NCI-H187 (cell line): Measurements from ENCODE around the gene BTBD8.
"Not testable (repeated sequence)": the region's sequence is repeated elsewhere in the genome, so short reads cannot be mapped to it uniquely, and the experiment has no call there.

Source experiments
- DNase-seq, 2 experiments: peaks; one replicate each; lab custom pipeline; 2025; lab: John Stamatoyannopoulos, UW

BTBD8 gene

GRCh38 chr1:92080128-92080985 lies at the start of gene BTBD8:
BTBD8 (plus strand) TSS chr1:92080345; CDS start chr1:92080572, 227 bp downstream.
- peak; percentile 50 to 74 for DNase-seq

DNA sequence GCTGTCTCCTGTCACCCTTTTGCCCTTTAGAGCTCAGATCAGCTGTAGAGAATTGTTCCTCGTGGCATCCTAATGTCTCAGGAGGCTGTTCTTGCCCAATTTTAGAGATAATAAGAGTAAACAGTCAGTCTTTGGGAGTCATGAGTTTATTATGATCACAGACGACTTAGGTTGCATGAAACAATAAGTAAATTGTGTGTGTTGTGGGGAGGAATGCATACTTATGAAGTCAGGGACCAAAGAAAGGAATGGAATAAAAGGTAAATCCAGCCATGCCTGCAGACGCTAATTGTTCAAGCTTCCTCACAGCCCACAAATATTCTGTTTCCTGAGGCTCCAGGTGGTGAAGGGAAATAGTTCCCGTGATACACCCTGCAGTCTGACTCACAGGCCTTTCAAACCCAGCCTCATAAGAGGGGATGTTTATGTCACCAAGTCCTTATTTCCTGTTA lies 49.5 kb upstream of the BTBD8 start:
- no peak for DNase-seq

DNA sequence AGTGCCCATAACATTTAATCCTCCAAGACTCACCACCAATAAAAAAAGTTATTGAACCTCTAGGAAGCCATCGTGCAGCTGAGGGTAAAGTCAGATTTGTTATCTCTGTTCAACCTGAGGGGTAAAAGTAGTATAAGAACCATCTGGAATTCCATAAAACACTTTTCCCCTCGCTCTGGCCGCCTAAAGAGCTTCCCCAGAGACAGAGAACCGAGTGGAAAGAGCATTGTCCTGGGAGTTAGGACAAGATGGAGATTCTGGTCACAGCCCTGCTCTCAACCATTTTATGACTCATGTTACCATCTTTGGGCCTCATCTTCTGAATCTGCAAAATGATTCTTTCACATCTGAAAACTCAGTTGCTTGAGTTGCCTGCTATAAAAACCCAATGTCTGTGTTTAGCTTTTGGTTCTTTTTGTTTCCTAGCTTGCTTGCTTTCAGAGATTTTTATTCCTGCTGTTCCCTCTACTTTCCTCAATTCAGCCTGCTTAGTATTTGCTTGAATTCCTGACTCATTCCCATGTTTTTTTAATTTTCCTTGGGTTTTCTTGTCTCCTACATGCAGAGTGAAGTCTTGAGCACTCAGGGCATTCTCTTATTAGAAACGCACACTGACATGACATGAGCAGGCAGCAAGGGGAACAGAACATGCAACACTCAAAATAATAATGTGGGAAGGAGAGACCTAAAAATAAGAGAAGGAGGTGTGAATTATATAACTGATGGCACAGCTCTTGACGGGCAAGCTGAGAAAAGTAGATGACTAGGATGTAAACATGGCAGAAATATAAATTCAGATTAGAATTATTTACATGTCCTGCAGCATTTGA lies 48.6 kb upstream of the BTBD8 start:
- DNase-seq, result no peak

DNA sequence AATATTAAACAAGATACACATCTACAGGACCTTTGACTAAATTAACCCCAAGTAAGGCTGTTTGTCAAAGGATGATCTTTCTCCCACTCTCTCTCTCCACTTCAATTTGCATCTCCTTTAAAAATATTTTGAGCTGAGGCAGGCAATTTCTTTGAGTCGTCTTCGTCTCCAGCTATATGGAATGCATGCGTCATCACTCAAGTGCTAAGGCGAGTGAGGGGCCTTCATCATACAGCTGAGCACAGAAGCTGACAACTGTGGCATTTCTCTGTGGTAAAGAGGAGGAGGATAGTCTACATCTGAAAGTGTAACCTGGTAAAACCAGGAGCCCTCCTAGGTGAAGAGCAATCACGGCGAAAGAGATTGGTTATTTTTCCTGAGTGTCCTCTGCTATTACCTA lies 42.7 kb upstream of the BTBD8 start:
- DNase-seq, result no peak

DNA sequence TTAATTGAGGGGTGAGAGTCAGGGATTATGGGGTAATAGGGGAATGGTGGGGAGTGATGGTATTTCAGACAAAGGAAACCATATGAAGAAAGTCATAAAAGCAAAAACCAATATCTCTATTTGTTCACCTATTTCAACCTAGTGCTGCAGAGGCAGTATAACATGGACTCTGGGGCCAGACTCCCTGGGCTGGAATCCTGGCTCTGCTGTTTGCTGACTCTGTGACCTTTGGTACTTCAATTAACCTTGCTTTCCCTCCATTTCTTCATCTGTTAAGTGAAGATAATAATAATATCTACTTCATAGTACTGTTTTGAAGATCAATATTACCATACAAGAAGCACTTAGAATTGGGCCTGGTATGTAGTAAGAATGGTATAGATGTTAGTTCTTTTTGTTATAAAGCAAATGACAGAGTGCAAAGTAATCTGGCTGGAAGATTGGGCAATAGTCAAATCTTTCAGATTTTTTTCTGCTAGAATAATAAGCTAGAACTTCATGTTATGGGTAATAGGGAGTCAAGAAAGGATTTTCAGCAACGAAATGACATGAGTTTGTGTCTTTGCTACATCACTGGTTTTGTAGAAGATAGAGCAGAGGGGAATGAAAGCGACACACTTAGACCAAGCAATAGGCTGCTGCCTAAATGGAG lies 41.3 kb upstream of the BTBD8 start:
- DNase-seq, result no peak

DNA sequence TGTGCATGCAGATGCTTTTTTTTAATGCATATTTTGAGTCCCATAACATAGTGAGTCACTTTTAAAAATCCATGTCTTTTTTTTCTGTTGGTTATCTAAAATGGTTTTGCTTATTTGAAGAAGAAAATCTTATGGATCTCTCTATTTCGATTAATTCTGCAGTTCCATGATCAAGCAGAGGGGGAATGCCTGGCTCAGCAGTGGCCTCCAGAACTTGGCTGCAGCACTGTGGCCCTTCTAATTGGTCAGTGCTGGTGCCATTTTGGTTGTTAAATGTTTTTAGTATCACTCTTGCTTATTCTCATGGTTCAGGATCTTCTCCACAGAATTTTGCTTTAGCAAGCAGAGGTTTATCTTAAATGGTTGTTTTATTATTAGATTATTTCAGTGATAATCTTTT lies 39.2 kb upstream of the BTBD8 start:
- no peak for DNase-seq

GRCh38 chr1:92043621-92044020 lies 36.5 kb upstream of the BTBD8 start:
- no peak for DNase-seq

GRCh38 chr1:92045766-92046495 lies 34.2 kb upstream of the BTBD8 start:
- no peak for DNase-seq

DNA sequence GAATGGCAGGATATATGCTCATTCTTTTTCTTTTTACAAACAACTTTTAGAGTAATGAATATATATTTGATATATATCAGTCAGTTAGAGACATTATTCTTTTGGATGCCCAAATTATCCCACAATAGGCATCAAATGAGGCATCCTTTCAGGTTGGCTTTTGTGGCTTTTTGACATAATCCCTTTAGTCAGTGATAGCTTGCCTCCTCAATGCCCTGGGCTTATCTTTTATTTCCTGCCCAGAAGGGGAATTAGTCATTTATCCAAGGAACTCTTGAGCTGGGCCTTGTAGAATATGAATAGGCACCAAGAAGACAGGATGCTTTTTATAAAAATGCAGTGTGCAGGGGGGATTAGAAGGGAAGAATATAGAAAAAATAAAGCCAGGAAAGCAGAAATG lies 28.2 kb upstream of the BTBD8 start:
- no peak for DNase-seq

- no peak for DNase-seq
Measured at GRCh38 chr1:92065042-92065441, 15.1 kb upstream of the BTBD8 start.

GRCh38 chr1:92066321-92066720 lies 13.8 kb upstream of the BTBD8 start:
- DNase-seq, result no peak

DNA sequence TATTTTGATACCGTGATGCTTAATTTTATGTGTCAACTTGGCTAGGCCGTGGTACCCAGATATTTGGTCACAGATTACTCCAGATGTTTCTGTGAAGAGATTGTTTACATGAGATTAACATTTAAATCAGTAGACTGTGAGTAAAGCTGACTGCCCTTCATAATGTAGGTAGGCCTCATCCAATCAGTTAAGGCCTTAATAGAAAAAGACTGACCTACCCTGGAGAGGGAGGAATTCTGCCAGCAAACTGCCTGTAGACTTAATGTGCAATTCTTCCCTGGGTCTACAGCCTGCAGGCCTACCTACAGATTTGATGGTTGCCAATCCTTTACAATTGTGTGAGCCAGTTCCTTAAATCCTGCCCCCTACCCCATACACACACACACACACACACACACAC lies 9.3 kb upstream of the BTBD8 start:
- no peak for DNase-seq

- not testable (repeated sequence) for DNase-seq
Measured at GRCh38 chr1:92074446-92074845, 5.7 kb upstream of the BTBD8 start.

DNA sequence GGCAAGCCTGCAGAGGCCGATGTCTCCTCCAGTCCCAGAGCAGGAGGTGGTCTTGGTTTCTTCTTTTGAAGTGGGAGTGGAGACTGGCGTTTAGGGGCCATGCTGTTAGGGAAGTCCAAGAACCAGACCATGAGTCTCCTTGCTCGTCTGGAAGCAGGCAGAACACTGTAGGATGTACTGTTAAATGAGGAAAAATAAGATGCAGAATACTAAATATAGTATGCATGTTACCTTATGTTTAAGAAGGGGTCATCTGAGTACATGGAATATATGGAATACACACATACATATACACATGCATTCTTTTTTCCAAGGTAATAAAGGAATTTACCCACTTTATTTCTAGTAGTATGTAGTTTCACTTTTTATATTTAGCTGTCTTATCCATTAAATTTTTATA lies 4.8 kb upstream of the BTBD8 start, which contains the start of gene SETSIP:
TSS of gene SETSIP (minus strand) at position 101 of the 400 bp plus-strand sequence. CDS start at position 101, 0 bp downstream.
- DNase-seq, result no peak

GRCh38 chr1:92076363-92076762 lies 3.8 kb upstream of the BTBD8 start:
- no peak for DNase-seq

DNA sequence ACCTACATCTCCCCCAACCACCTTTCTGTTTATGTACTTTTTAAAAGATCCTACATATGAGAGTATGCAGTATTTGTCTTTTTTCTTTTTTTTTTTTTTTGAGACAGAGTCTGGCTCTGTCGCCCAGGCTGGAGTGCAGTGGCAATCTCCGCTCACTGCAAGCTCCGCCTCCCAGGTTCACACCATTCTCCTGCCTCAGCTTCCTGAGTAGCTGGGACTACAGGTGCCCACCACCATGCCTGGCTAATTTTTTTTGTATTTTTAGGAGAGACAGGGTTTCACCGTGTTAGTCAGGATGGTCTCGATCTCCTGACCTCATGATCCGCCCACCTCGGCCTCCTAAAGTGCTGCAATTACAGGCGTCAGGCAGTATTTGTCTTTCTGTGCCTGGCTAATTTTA lies 2.1 kb upstream of the BTBD8 start:
- not testable (repeated sequence) for DNase-seq

DNA sequence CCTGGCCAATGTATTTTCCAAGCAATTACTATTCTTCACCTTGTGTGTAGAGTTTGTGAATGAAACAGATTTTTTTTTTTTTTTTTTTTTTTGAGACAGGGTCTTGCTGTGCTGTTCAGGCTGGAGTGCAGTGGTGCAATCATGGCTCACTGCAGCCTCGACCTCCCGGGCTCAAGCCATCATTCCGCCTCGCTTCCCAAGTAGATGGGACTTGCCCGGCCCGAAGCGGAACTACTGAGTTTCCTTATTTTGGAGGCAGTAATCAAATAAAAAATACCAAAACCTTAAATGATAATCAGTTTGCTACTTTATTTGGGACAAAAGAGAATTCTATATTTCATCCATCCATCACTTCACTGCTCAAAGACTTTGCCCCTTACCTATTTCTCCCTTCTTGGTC lies 704 bp upstream of the BTBD8 start:
- DNase-seq, result no peak

GRCh38 chr1:92081031-92081430 lies 886 bp downstream of the BTBD8 start:
- no peak for DNase-seq

DNA sequence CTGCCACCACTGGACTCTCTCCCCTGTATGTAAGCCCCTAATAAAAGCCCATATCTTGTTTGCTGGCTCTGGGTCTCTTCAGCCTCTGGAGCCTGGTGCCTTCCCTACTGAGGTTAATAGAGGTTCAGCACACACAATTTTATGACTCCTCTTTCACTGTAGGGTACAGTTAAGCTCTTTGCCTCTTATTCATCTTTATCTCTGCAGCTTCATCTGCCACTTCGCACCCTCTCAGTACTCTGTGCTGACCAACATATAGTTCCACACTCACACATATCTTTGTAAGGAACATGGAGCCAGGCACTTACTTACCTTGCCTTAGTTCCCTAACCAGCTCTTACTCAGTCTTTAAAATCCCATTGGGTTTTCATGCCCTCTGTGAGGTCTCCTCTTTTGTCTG lies 4.5 kb downstream of the BTBD8 start:
- DNase-seq, result no peak

DNA sequence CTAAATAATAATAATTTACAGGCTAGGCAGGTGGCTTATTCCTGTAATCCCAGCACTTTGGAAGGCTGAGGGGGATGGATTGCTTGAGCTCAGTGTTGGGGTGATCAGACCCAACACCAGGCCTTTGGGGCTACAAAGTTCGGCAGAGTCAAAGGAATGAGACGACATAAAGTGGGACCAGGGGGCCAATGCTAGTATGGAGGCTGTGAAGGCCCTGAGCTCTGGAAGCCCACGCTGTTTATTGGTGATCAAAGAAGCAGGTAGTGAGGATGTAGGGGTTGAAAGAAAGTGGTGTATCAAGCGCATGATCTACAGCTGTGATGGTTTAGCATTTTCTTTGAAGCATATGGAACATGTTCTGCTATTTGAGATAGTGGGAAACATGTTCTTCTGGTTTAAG lies 5.6 kb downstream of the BTBD8 start:
- DNase-seq, result no peak

GRCh38 chr1:92087542-92087941 lies 7.4 kb downstream of the BTBD8 start:
- no peak for DNase-seq

DNA sequence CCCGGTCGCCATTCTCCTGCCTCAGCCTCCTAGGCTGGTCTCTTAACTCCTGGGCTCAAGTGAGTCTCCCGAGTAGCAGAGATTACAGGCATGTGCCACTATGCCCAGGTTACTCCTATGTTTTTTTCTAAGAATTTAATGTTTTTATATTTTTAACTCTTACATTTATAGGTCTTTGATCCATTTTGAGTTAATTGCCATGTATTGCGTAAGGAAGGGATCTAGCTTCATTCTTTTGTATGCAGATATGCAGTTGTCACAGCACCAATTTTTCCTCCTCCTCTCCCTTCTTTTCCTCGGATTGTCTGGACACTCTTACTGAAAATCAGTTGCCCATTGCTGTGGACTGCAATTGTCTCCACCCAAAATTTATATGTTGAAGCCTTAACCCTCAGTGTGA lies 11.5 kb downstream of the BTBD8 start:
- no peak for DNase-seq
